IPS-15b (cell line): ENCODE measurements around the gene ADAMTS18.

Source experiments
- H3K27me3 ChIP-seq: one replicate; pipeline ENCODE4 v1.6.1; 2013; ENCODE audit warnings: low read length; ENCODE audit not compliant: control insufficient read depth, insufficient read depth
- H3K36me3 ChIP-seq: one replicate; pipeline ENCODE4 v1.6.1; 2013; ENCODE audit warnings: low read length; ENCODE audit not compliant: control insufficient read depth, insufficient read depth
- H3K4me1 ChIP-seq: one replicate; pipeline ENCODE4 v1.6.1; 2013; ENCODE audit warnings: mild to moderate bottlenecking, low read length; ENCODE audit not compliant: control insufficient read depth, insufficient read depth
- H3K4me3 ChIP-seq: one replicate; pipeline ENCODE4 v1.5.1; 2013; ENCODE audit warnings: low read depth, low read length
- H3K9ac ChIP-seq: one replicate; pipeline ENCODE4 v1.6.1; 2013; ENCODE audit warnings: low read depth, mild to moderate bottlenecking, low read length
- H3K9me3 ChIP-seq: one replicate; pipeline ENCODE4 v1.6.1; 2013; ENCODE audit warnings: mild to moderate bottlenecking, low read length; ENCODE audit not compliant: control insufficient read depth, insufficient read depth

The ADAMTS18 gene

DNA sequence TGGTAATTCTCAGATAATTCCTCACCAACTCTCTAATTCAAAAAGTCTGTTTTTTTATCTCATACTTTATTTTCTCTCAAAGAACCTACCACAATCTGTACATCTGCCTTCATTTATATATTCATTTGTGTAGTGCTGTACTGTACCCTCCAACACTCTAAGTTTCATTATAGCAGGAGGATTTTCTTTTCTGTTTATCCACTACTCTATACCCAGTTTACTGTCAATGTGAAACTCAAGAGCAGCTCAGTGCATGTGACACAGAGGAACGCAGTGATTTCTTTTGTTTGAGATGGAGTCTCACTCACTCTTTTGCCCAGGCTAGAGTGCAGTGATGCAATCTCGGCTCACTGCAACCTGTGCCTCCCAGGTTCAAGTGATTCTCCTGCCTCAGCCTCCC lies 117.8 kb downstream of the ADAMTS18 start:
- Histone ChIP-seq H3K9me3 (no peaks in the 10 kb centered on the region), H3K9ac (no peak overlapping the region), H3K4me1 (no peaks in the 10 kb centered on the region), H3K27me3 (no peaks in the 10 kb centered on the region), H3K36me3 (no peaks in the 10 kb centered on the region), H3K4me3 (no peak overlapping the region)

DNA sequence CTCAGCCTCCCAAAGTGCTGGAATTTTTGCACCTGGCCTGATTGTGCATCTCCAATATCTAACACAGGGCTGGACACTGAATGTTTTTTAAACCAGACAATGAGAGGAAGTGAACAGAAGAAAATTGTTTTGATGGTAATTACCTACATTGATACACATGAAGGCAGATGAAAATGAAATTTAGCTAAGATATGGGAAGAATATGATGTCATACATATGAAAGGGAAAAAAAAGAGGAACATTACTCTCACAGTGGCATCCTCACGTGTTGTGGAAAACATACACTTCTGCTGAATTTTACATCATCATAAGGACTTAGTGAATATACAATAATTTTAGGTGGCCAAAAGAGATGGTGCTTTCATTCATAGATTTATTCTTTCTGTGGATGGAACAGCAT lies 124.0 kb downstream of the ADAMTS18 start:
- Histone ChIP-seq H3K4me3 (no peak overlapping the region), H3K4me1 (no peaks in the 10 kb centered on the region), H3K9ac (no peak overlapping the region), H3K9me3 (no peaks in the 10 kb centered on the region), H3K27me3 (no peaks in the 10 kb centered on the region), H3K36me3 (no peaks in the 10 kb centered on the region)

DNA sequence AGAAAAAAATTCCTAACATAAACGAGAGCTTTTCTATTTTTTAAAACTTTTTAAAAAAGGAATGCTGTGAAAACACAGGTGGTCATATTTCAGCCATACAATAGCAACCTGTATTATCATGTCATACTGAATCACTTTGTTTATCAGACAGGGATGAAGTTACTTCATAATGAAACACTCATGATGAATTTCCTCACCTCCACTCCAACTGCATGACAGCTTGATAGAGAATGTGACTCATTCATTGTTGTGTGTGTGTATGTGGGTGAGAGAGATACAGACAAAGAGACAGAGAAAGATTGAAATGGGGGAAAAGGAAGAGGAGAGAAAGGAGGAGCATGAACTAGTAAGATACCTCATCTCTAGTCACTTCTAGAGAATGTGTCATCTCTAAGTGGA lies 126.7 kb downstream of the ADAMTS18 start:
- no peaks in the 10 kb centered on the region for H3K36me3 ChIP-seq
- H3K27me3 ChIP-seq: no peaks in the 10 kb centered on the region
- H3K4me3 ChIP-seq: no peak overlapping the region
- H3K4me1 ChIP-seq: no peaks in the 10 kb centered on the region
- H3K9me3 ChIP-seq: no peaks in the 10 kb centered on the region
- H3K9ac ChIP-seq: no peak overlapping the region

DNA sequence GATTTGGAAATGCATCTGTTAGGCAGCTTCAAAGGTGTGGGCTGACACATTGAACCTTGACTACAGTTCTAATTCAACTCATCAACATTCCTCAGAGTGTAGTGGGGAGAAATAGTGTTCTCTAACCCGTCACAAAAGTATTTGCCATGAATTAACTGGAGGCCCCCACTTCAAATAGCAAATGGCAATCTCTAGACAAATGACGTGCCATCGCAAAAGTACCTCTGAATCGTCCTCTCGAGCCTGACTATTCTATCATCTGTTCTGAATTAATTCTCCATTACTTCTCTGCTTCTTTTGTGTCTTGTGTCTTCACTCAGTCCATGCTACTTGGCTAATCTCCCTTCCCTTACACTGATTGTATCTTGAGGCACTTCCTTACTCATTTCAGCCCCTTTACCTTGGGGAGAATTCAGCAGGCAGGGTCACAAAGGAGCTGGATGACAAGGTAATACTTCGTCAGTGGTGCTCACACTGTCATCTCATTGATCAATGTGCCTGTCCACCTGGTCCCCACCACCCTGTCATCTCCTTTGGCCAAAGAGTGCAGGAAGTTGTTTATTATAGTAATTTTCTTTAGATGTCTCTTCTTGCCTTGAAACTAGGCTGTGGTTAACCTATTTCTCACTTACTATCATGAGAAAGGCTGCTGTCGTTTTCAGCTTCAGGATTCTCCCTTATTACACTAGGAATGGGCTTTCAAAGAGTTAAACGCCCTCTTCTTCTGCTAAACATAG lies 127.2 kb downstream of the ADAMTS18 start:
- Histone ChIP-seq H3K9me3 (no peaks in the 10 kb centered on the region), H3K36me3 (no peaks in the 10 kb centered on the region), H3K27me3 (no peaks in the 10 kb centered on the region), H3K4me3 (no peak overlapping the region), H3K4me1 (no peaks in the 10 kb centered on the region), H3K9ac (no peak overlapping the region)

DNA sequence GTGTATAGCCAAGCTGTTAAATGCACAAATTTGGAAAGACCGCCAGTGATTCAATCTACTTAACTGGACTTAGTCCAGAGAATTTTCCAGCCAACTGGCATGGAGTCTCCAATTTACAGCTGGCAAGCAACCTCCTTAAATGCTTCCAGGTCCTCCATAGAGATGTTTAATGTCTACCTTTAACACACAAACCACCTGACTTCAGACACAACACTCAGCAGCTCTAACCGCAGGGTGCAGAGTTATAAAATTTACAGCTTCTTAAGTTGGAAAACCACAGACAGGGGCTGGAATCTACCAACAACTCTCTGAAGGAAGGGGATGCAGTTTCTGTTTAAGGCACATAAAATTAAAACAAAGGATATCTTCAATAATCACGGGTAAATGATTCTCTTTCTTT lies 128.8 kb downstream of the ADAMTS18 start:
- Histone ChIP-seq H3K4me1 (no peaks in the 10 kb centered on the region), H3K36me3 (no peaks in the 10 kb centered on the region), H3K9me3 (no peaks in the 10 kb centered on the region), H3K9ac (no peak overlapping the region), H3K4me3 (no peak overlapping the region), H3K27me3 (no peaks in the 10 kb centered on the region)

DNA sequence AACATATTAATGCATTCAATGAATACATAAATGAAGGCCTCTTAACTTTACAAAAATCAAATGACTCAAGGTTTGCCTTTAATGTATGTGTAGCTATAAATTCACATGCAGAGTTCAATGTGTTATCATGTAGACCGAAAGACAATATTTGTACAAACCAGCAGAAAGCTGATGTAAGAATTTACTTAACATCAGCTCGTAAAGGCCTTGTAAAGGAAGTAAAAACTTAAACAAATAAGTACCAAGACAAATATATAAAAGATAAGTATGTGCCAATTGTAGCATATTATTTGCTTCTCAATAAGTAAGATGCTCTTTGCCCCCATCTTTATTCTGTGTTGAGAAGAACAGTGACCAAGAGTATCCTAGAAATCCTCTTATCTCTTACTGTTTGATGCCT lies 130.0 kb downstream of the ADAMTS18 start:
- no peaks in the 10 kb centered on the region for H3K36me3 ChIP-seq
- H3K4me1 ChIP-seq: no peaks in the 10 kb centered on the region
- no peaks in the 10 kb centered on the region for H3K27me3 ChIP-seq
- H3K9ac ChIP-seq: no peak overlapping the region
- H3K9me3 ChIP-seq: no peaks in the 10 kb centered on the region
- H3K4me3 ChIP-seq: no peak overlapping the region

DNA sequence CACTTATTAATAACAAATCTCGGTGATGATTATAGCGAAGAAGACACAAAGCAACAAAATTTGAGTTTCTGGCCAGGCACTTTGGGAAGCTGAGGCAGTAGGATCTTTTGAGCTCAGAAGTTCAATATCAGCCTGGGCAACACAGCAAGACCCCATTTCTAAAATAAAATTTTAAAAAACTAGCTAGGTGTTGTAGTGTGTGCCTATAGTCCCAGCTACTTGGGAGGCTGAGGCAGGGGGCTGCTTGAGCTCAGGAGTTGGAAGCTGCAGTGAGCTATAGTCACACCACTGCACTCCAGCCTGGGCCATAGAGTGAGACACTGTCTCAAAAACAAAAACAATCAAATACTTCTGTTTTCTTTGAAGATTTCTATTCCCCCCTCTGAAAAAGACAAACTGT lies 130.7 kb downstream of the ADAMTS18 start:
- Histone ChIP-seq H3K27me3 (no peaks in the 10 kb centered on the region), H3K4me3 (no peak overlapping the region), H3K36me3 (no peaks in the 10 kb centered on the region), H3K4me1 (no peaks in the 10 kb centered on the region), H3K9ac (no peak overlapping the region), H3K9me3 (no peaks in the 10 kb centered on the region)

DNA sequence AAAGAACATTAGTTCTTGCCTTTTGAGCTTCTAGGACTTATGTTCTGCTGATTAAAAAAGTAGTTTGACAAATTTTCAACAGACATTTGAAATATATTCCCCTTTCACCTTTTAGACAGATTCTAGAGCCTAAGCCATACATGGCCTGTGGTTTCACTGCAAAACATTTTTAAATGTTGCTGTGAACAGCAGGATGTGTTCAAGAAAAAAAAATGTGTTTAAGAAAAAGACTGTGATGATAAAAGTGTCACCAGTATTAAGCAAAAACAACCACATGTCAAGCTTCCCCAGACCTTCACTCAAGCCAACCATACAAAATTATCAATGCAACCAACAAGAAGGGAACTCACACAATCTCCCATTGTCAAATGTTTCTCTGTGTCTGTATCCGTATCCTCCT lies 132.2 kb downstream of the ADAMTS18 start:
- Histone ChIP-seq H3K9me3 (no peaks in the 10 kb centered on the region), H3K27me3 (no peaks in the 10 kb centered on the region), H3K4me1 (no peaks in the 10 kb centered on the region), H3K9ac (no peak overlapping the region), H3K36me3 (no peaks in the 10 kb centered on the region), H3K4me3 (no peak overlapping the region)

DNA sequence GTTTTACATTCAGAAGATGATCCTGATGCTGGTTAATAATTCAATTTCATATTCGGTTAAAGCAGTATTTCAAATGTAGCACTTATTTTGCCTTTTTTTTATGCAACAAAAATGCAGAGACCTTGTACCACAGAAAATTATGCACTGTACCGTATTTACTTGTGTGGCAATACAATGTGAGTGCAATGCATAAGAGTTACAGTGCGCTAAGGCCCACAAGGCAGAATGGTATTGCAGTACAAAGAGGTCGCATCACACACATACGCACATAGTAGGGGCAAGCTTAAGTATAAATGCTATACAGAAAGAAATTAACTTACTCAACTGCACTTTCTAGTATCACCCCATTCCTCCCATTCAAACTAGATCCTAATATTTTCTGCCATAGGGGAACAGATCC lies 132.6 kb downstream of the ADAMTS18 start:
- no peaks in the 10 kb centered on the region for H3K4me1 ChIP-seq

DNA sequence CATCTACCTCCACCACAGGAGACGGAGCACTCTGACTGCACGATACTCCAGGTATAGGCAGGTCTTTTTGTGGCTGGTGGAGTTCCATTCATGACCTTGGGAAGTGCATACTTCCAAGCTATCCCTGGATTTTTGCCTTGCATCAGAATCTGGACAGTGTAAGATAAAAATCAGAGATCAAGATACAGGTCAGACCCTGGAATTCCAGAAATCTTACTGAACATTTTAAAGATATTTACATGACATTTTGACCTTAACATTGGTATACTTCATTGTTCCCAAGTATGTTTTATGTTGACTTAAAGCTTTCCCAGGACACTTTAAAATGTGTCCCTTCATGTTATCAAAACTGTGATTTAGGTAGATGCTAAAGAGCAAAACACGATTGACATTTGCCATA lies 134.6 kb downstream of the ADAMTS18 start:
- Histone ChIP-seq H3K27me3 (no peaks in the 10 kb centered on the region), H3K4me1 (no peaks in the 10 kb centered on the region), H3K36me3 (no peaks in the 10 kb centered on the region), H3K9ac (no peak overlapping the region), H3K4me3 (no peak overlapping the region), H3K9me3 (no peaks in the 10 kb centered on the region)

More for the DNA sequence above, 132.6 kb downstream of the ADAMTS18 start:
- no peak overlapping the region for H3K9ac ChIP-seq
- no peak overlapping the region for H3K4me3 ChIP-seq
- H3K36me3 ChIP-seq: no peaks in the 10 kb centered on the region
- no peaks in the 10 kb centered on the region for H3K9me3 ChIP-seq
- no peaks in the 10 kb centered on the region for H3K27me3 ChIP-seq

DNA sequence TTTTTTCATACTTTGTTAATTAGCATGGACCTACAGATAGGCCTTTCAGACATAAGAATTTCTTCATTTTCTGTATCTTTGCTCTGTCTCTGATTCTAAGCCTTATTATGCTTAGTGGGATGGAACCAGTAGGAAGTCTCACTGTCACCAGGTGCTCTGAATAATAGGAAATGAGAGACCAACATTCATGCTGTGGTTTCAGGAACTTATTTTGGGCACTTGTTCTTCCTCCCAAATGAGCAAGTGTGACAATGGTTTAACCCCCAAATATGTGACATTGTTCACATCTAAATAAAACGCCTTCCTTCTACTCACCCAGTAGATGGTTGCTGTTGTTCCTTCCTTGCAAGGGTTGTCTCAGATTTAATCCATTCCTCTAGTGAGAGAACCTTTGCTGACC lies 135.4 kb downstream of the ADAMTS18 start:
- Histone ChIP-seq H3K4me1 (no peaks in the 10 kb centered on the region), H3K4me3 (no peak overlapping the region), H3K36me3 (no peaks in the 10 kb centered on the region), H3K9ac (no peak overlapping the region), H3K9me3 (no peaks in the 10 kb centered on the region), H3K27me3 (no peaks in the 10 kb centered on the region)

DNA sequence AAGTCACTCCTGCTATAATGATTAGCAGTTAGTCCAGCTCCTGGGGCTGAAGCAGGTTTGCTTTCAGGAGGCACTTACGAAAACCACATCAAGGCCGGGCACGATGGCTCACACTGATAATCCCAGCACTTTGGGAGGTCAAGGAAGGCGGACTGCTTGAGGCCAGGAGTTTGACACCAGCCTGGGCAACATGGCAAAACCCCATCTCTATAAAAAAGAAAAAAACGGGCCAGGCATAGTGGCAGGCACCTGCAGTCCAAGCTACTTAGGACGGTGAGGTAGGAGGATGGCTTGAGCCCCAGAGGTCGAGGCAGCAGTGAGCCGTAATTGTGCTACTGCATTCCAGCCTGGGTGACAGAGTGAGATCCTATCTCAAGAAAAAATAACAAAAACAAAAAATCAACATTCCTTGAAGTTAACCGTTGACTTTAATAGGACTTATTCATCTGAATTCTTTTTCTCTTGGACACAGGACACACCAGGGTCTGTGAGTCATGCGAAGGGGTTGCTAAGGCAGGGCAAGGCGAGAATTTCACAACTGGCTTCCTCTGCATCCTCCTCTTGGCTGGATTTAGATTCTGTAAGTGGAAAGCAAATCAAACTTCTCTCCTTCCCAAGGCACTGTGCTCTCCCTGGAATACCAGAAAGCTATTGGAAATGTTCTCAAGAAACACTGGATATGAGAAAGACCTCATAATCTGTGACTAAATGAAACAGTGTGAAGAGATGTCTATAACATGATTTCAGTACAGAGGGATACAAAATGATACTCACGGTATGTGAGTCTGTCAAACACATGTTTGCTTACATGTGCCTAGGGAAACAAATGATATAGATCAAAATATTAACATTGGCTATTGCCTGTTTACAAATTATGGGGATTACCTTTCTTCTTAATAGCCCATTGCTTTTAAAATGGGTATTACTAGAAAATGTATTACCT lies 136.1 kb downstream of the ADAMTS18 start:
- Histone ChIP-seq H3K9ac (no peak overlapping the region), H3K36me3 (no peaks in the 10 kb centered on the region), H3K9me3 (no peaks in the 10 kb centered on the region), H3K27me3 (no peaks in the 10 kb centered on the region), H3K4me1 (peaks cover 2% of the 10 kb centered on the region), H3K4me3 (no peak overlapping the region)
